Measurements from ENCODE around the gene ITPA. TPM values are rescaled to one million over a fixed set of nuclear protein-coding genes. Genes with fewer than 3 reads are reported as not detected.

ITPA gene
- total RNA-seq, 4 donors from 2014 or later: 58.3 to 81.3 (median 68.2) TPM

DNA sequence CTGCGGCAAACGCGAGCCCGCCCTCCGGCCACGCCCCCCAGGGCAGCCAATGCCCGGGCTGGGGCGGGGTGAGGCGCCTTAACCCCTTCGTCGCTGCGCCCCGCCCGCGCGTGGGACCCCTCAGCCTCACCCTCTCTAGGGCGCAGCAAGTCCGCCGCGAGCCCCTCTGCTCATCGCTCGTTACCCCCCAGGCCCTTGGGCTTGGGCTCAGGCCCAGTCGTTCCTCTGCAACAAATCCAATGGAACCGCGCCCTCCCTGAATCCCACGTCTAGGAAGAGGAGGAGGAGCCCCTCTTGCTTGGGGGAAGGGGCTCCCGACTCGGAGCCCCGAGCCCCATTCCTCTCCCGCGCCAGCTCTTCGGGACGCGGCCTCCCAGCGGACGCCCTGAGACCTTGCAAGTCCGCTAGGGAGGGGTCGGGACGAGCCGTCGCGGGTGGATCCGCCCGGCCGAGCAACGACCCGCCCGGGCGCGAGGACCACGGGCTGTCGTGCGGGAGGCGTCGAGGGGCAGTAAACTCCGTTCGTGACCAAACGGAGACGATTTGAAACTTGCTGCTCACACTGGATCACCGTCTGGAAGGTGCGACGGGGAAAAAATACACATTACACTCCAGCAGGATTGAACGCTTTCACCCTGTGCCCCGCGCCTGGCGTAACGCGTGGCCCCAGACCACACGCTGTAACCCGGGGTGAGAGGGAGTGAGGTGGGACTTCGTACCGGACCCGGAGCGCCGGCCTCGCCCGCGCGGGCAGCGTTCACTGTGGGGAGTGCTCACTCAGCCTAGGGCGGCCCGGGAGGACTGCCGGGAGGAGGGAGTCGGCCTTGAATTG, 35.5 kb upstream of the ITPA start:
- 1 to 2% methylated on average over 22 to 41 of the region's 84 CpGs for WGBS, 2 donors
- intact Hi-C loops (cut with DNase I): no loop called here
- Histone ChIP-seq H3K27ac (peak overlapping the region in 2 of 3 donors; percentile 70 to 86), H3K4me1 (peaks cover 9 to 23% of the 10 kb centered on the region in 2 donors), H3K4me3 (replicated peaks in 1 of 3) (peak overlapping the region; percentile 65 to 93 (median 91)), H3K36me3 (no peaks in the 10 kb centered on the region), H3K27me3 (no peaks in the 10 kb centered on the region), H3K9me3 (no peaks in the 10 kb centered on the region)
- peak; percentile 90 to 93 for DNase-seq
- TF ChIP-seq, protein P1, sequence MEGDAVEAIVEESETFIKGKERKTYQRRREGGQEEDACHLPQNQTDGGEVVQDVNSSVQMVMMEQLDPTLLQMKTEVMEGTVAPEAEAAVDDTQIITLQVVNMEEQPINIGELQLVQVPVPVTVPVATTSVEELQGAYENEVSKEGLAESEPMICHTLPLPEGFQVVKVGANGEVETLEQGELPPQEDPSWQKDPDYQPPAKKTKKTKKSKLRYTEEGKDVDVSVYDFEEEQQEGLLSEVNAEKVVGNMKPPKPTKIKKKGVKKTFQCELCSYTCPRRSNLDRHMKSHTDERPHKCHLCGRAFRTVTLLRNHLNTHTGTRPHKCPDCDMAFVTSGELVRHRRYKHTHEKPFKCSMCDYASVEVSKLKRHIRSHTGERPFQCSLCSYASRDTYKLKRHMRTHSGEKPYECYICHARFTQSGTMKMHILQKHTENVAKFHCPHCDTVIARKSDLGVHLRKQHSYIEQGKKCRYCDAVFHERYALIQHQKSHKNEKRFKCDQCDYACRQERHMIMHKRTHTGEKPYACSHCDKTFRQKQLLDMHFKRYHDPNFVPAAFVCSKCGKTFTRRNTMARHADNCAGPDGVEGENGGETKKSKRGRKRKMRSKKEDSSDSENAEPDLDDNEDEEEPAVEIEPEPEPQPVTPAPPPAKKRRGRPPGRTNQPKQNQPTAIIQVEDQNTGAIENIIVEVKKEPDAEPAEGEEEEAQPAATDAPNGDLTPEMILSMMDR (IDR thresholded peaks at IDR 0.05): peak in 4 of 6 experiments; percentile 14 to 38 (median 29)
- no peak for TF ChIP-seq POLR2A (IDR thresholded peaks at IDR 0.05)

GRCh38 chr20:3174442-3175261, 34.6 kb upstream of the ITPA start:
- intact Hi-C loops (cut with DNase I): no loop called here
- H3K4me3 ChIP-seq (replicated peaks in 1 of 3): peak overlapping the region; percentile 65 to 93 (median 91)
- no peak for DNase-seq

DNA sequence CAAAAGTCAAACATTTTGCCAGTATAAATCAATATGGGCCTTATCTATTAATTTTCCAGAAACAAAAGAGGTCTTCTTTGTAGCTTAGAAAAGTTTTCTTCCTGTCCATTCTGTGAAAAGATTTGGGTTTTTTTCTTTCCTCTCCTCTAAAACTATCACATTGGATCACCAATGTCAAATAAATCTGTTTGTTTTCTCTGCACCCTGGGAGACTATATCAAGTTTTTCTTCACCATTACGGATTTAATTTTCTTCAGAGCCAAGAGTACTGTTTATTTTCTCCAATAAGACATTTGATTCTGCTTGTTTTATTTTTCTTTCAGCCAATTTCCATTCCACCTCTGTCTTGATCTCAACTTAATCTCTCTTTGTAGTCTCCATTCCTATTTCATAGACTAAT, 34.0 kb upstream of the ITPA start:
- intact Hi-C loops (cut with DNase I): no loop called here
- Histone ChIP-seq H3K4me1 (peaks cover 9 to 22% of the 10 kb centered on the region in 2 donors), H3K4me3 (replicated peaks in 1 of 3) (no peak overlapping the region), H3K36me3 (no peaks in the 10 kb centered on the region), H3K9me3 (no peaks in the 10 kb centered on the region), H3K27me3 (no peaks in the 10 kb centered on the region), H3K27ac (peak overlapping the region; percentile 23 to 86 (median 70))
- DNase-seq: no peak
- 31 to 44% methylated on average over 1 of the region's 1 CpG for WGBS, 2 donors
- TF ChIP-seq, protein P1 (IDR thresholded peaks at IDR 0.05): no peak
- TF ChIP-seq POLR2A (IDR thresholded peaks at IDR 0.05): no peak

More at GRCh38 chr20:3174442-3175261, 34.6 kb upstream of the ITPA start:
- Histone ChIP-seq H3K27me3 (no peaks in the 10 kb centered on the region), H3K27ac (peak overlapping the region; percentile 23 to 86 (median 70)), H3K4me1 (peaks cover 9 to 22% of the 10 kb centered on the region in 2 donors), H3K9me3 (no peaks in the 10 kb centered on the region), H3K36me3 (no peaks in the 10 kb centered on the region)
- TF ChIP-seq, protein P1 (IDR thresholded peaks at IDR 0.05): no peak
- TF ChIP-seq POLR2A (IDR thresholded peaks at IDR 0.05): no peak
- WGBS, 2 donors: 29 to 38% methylated on average over 13 of the region's 13 CpGs

DNA sequence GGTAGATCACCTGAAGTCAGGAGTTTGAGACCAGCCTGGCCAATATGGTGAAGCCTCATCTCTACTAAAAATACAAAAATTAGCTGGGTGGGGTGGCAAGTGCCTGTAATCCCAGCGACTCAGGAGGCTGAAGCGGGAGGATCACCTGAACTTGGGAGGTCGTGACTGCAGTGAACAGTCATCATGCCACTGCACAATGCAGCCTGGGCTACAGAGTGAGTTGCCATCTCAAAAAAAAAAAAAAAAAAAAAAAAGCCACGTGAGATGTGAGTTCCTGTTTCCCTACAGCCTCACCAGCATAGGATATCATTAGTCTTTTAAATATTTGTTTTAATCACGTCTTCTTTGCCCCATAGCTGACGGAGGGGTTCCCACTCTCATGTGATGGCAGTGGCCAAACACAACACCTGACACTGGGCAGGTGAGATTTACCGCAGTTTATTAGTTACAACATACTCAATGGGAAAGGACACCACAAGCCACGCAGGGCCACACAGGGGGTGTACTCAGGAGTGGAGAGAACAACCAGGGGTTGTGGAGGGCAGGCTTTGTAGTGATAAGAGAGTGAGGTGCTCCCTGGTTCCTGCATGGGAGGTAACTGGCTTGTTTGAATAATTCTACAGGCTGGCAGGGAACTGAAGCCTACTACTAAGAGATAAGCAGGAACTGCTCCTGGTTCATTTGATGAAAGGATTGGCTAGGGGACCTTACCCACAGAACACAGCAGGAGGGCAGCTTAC, 31.4 kb upstream of the ITPA start:
- WGBS, 2 donors: 88 to 89% methylated on average over 8 of the region's 8 CpGs
- no peak overlapping the region for H3K4me3 ChIP-seq (replicated peaks in 1 of 3)
- TF ChIP-seq, protein P1 (IDR thresholded peaks at IDR 0.05): no peak
- no peak for TF ChIP-seq POLR2A (IDR thresholded peaks at IDR 0.05)
- H3K9me3 ChIP-seq: no peaks in the 10 kb centered on the region
- H3K27me3 ChIP-seq: no peaks in the 10 kb centered on the region
- no peak for DNase-seq
- H3K27ac ChIP-seq: no peak overlapping the region
- intact Hi-C loops (cut with DNase I): no loop called here
- H3K36me3 ChIP-seq: no peaks in the 10 kb centered on the region
- peaks cover 3 to 15% of the 10 kb centered on the region in 2 donors for H3K4me1 ChIP-seq
